Suprapubic skin (tissue), 4 donors: ENCODE measurements around the gene SF3B2. TPM values are rescaled to one million over a fixed set of nuclear protein-coding genes. Genes with fewer than 3 reads are reported as not detected.
"Not testable (repeated sequence)": the region's sequence is repeated elsewhere in the genome, so short reads cannot be mapped to it uniquely, and the experiment has no call there.

Experiments
- DNase-seq, 2 donors: peaks; one replicate each; pipeline ENCODE4 v3.0.0-alpha.2; 2019; ENCODE audit warnings: low spot score in 2 of 2
- H3K27ac ChIP-seq: fragments of 200-600 bp; sonication (generic); one replicate; pipeline ENCODE4 v1.5.1; 2019
- H3K27me3 ChIP-seq: fragments of 200-600 bp; sonication (generic); one replicate; pipeline ENCODE4 v1.5.1; 2019
- H3K36me3 ChIP-seq: fragments of 200-600 bp; sonication (generic); one replicate; pipeline ENCODE4 v1.5.1; 2019
- H3K4me1 ChIP-seq: fragments of 200-600 bp; sonication (generic); one replicate; pipeline ENCODE4 v1.5.1; 2019
- H3K4me3 ChIP-seq: fragments of 200-600 bp; sonication (generic); one replicate; pipeline ENCODE4 v1.5.1; 2019; ENCODE audit warnings: mild to moderate bottlenecking
- H3K9me3 ChIP-seq: fragments of 200-600 bp; sonication (generic); one replicate; pipeline ENCODE4 v1.5.1; 2019
- CTCF ChIP-seq, 2 donors: fragments of 200-600 bp in 1 of 2; fragments of 450-650 bp in 1 of 2; sonication (generic) in 1 of 2; IDR thresholded peaks; one replicate each; pipeline ENCODE4 v1.5.1; 2016 to 2019; ENCODE audit warnings: antibody characterized with exemption in 2 of 2, mild to moderate bottlenecking in 1 of 2, moderate library complexity in 1 of 2
- EP300 ChIP-seq: sonication (generic); formaldehyde crosslinking; IDR thresholded peaks from one replicate; pipeline ENCODE4 v1.6.1; 2017; ENCODE audit warnings: antibody characterized with exemption
- POLR2A ChIP-seq, 2 donors: fragments of 450-650 bp; IDR thresholded peaks; one replicate each; pipeline ENCODE4 v1.6.1; 2017; ENCODE audit warnings: antibody characterized with exemption in 2 of 2, mild to moderate bottlenecking in 2 of 2, moderate library complexity in 2 of 2
- POLR2AphosphoS5 ChIP-seq, 3 donors: sonication (generic); formaldehyde crosslinking; IDR thresholded peaks; one replicate each; pipeline ENCODE4 v1.6.1; 2017; ENCODE audit warnings: antibody characterized with exemption in 3 of 3
- WGBS: methylation state at CpG from one replicate; pipeline ENCODE4 v1.1.5; 2018; 5-methylcytosine and 5-hydroxymethylcytosine counted together
- total RNA-seq, 4 donors: library from RNA; depleted of rRNA; stranded (reverse); fragments of >200 nt; gene quantifications; one replicate each; pipeline ENCODE4 v1.1.0, GENCODE V29; 2016

SF3B2 gene
- total RNA-seq, 4 donors from 2014 or later = 117 to 175 (median 149) TPM

GRCh38 chr11:66112601-66113499, 60.7 kb downstream of the SF3B2 start:
- 26% methylated on average over 3 of the region's 3 CpGs for WGBS
- H3K36me3 ChIP-seq = no peaks in the 10 kb centered on the region
- H3K4me3 ChIP-seq = no peak overlapping the region
- TF ChIP-seq CTCF (IDR thresholded peaks at IDR 0.05) = no peak
- no peak for TF ChIP-seq POLR2AphosphoS5 (IDR thresholded peaks at IDR 0.05)
- no peak for TF ChIP-seq POLR2A (IDR thresholded peaks at IDR 0.05)
- TF ChIP-seq EP300 = no peak
- no peak overlapping the region for H3K27ac ChIP-seq
- H3K4me1 ChIP-seq = peaks cover 29% of the 10 kb centered on the region
- DNase-seq = no peak
- no peaks in the 10 kb centered on the region for H3K9me3 ChIP-seq
- no peaks in the 10 kb centered on the region for H3K27me3 ChIP-seq

- not testable (repeated sequence) for H3K4me3 ChIP-seq, H3K27ac ChIP-seq, DNase-seq, H3K36me3 ChIP-seq, H3K9me3 ChIP-seq, H3K27me3 ChIP-seq
- H3K4me1 ChIP-seq = peaks cover 44% of the 10 kb centered on the region
- 87% methylated on average over 3 of the region's 3 CpGs for WGBS
These were observed 62.8 kb downstream of the SF3B2 start for GRCh38 chr11:66114957-66115356.

- no peaks in the 10 kb centered on the region for H3K36me3 ChIP-seq
- DNase-seq = no peak
- TF ChIP-seq CTCF (IDR thresholded peaks at IDR 0.05) = no peak
- TF ChIP-seq POLR2A (IDR thresholded peaks at IDR 0.05) = no peak
- no peak for TF ChIP-seq EP300
- no peak for TF ChIP-seq POLR2AphosphoS5 (IDR thresholded peaks at IDR 0.05)
- H3K27me3 ChIP-seq = no peaks in the 10 kb centered on the region
- H3K4me1 ChIP-seq = peaks cover 49% of the 10 kb centered on the region
- no peak overlapping the region for H3K27ac ChIP-seq
- no peak overlapping the region for H3K4me3 ChIP-seq
- no peaks in the 10 kb centered on the region for H3K9me3 ChIP-seq
- WGBS = 75% methylated on average over 8 of the region's 8 CpGs
These were observed 63.6 kb downstream of the SF3B2 start for GRCh38 chr11:66115638-66116301.

GRCh38 chr11:66116576-66117361, 64.6 kb downstream of the SF3B2 start:
- DNase-seq = no peak
- H3K4me1 ChIP-seq = peaks cover 44% of the 10 kb centered on the region
- WGBS = 70% methylated on average over 7 of the region's 7 CpGs

GRCh38 chr11:66118847-66119246, 66.7 kb downstream of the SF3B2 start:
- H3K4me3 ChIP-seq = no peak overlapping the region
- DNase-seq = no peak
- 63% methylated on average over 3 of the region's 3 CpGs for WGBS
- H3K27ac ChIP-seq = no peak overlapping the region
- H3K36me3 ChIP-seq = no peaks in the 10 kb centered on the region
- peaks cover 23% of the 10 kb centered on the region for H3K4me1 ChIP-seq
- TF ChIP-seq CTCF (IDR thresholded peaks at IDR 0.05) = no peak
- TF ChIP-seq EP300 = no peak
- TF ChIP-seq POLR2AphosphoS5 (IDR thresholded peaks at IDR 0.05) = no peak
- H3K9me3 ChIP-seq = no peaks in the 10 kb centered on the region
- H3K27me3 ChIP-seq = no peaks in the 10 kb centered on the region

More at GRCh38 chr11:66116576-66117361, 64.6 kb downstream of the SF3B2 start:
- Histone ChIP-seq H3K27ac (no peak overlapping the region), H3K9me3 (no peaks in the 10 kb centered on the region), H3K27me3 (no peaks in the 10 kb centered on the region), H3K4me3 (no peak overlapping the region), H3K36me3 (no peaks in the 10 kb centered on the region)
- TF ChIP-seq EP300 = no peak
- no peak for TF ChIP-seq CTCF (IDR thresholded peaks at IDR 0.05)
- TF ChIP-seq POLR2A (IDR thresholded peaks at IDR 0.05) = no peak
- no peak for TF ChIP-seq POLR2AphosphoS5 (IDR thresholded peaks at IDR 0.05)

Other genes with a start within 250 kb of the SF3B2 start
- gene SNX32, start 218.4 kb upstream of the SF3B2 start, total RNA-seq = 1 to 10 TPM in 1 of 4 donors, under 1 TPM in 1, not detected in 2; 0.76 to 1.1 TPM
- gene CFL1, start 194.2 kb upstream of the SF3B2 start, total RNA-seq = 100 to 1,000 TPM; 331 to 608 (median 584) TPM
- gene MUS81, start 191.9 kb upstream of the SF3B2 start, total RNA-seq = 10 to 100 TPM; 22.8 to 46.2 (median 32.2) TPM
- gene EFEMP2, start 179.6 kb upstream of the SF3B2 start, total RNA-seq = 10 to 100 TPM in 3 of 4 donors, 1 to 10 TPM in 1; 7.3 to 22.0 (median 13.0) TPM
- gene CTSW, start 172.5 kb upstream of the SF3B2 start, total RNA-seq = 1 to 10 TPM in 2 of 4 donors, under 1 TPM in 1, not detected in 1; 0.76 to 5.0 (median 1.4) TPM
- 10 to 100 TPM; 46.9 to 89.3 (median 74.6) TPM for gene FIBP, start 163.9 kb upstream of the SF3B2 start, total RNA-seq
- 10 to 100 TPM; 16.0 to 35.8 (median 28.0) TPM for gene CCDC85B, start 161.7 kb upstream of the SF3B2 start, total RNA-seq
- 100 to 1,000 TPM in 1 of 4 donors, 10 to 100 TPM in 1, 1 to 10 TPM in 2; 5.0 to 118 (median 28.9) TPM for gene FOSL1, start 152.0 kb upstream of the SF3B2 start, total RNA-seq
- 10 to 100 TPM; 17.4 to 21.6 (median 19.5) TPM for gene C11orf68, start 133.3 kb upstream of the SF3B2 start, total RNA-seq
- gene DRAP1, start 132.9 kb upstream of the SF3B2 start, total RNA-seq = 10 to 100 TPM; 54.2 to 82.5 (median 68.0) TPM
- not detected for gene TSGA10IP, start 106.9 kb upstream of the SF3B2 start, total RNA-seq
- gene SART1, start 90.6 kb upstream of the SF3B2 start, total RNA-seq = 10 to 100 TPM; 21.1 to 56.6 (median 26.1) TPM
- gene EIF1AD, start 50.2 kb upstream of the SF3B2 start, total RNA-seq = 10 to 100 TPM; 51.8 to 61.6 (median 55.9) TPM
- 10 to 100 TPM; 32.1 to 54.2 (median 42.6) TPM for gene BANF1, start 49.9 kb upstream of the SF3B2 start, total RNA-seq
- 1,000 to 10,000 TPM in 2 of 4 donors, 100 to 1,000 TPM in 1, 10 to 100 TPM in 1; 48.8 to 2,556 (median 968) TPM for gene CST6, start 40.4 kb upstream of the SF3B2 start, total RNA-seq
- not detected for gene CATSPER1, start 25.9 kb upstream of the SF3B2 start, total RNA-seq
- not detected for gene GAL3ST3, start 3.2 kb upstream of the SF3B2 start, total RNA-seq
- gene PACS1, start 17.9 kb downstream of the SF3B2 start, total RNA-seq = 10 to 100 TPM; 30.5 to 78.6 (median 41.8) TPM
- 10 to 100 TPM; 18.1 to 22.8 (median 20.4) TPM for gene KLC2, start 205.3 kb downstream of the SF3B2 start, total RNA-seq
- gene RAB1B, start 216.3 kb downstream of the SF3B2 start, total RNA-seq = 100 to 1,000 TPM in 3 of 4 donors, 10 to 100 TPM in 1; 79.0 to 124 (median 115) TPM
- gene CNIH2, start 225.8 kb downstream of the SF3B2 start, total RNA-seq = 1 to 10 TPM in 3 of 4 donors, not detected in 1; 1.1 to 2.5 (median 1.9) TPM
- gene YIF1A, start 236.8 kb downstream of the SF3B2 start, total RNA-seq = 10 to 100 TPM; 21.6 to 61.3 (median 56.1) TPM
- gene TMEM151A, start 239.5 kb downstream of the SF3B2 start, total RNA-seq = not detected